Endothelial cell of umbilical vein (primary cell): ENCODE data around the gene GPX5.

Source experiments
- CTCF ChIP-seq, 2 donors: IDR thresholded peaks; 1 replicate in 1 of 2; 2 replicates in 1 of 2; pipeline ENCODE4 v1.5.1; 2011; ENCODE audit warnings: low read length in 2 of 2, mild to moderate bottlenecking in 2 of 2, moderate library complexity in 2 of 2, control low read depth in 1 of 2, inconsistent platforms in 1 of 2, low read depth in 1 of 2; ENCODE audit not compliant: insufficient read depth in 1 of 2; ENCODE audit errors: extremely low read depth in 1 of 2
- EZH2 ChIP-seq: IDR thresholded peaks from 2 replicates; pipeline ENCODE4 v1.6.1; 2012; ENCODE audit warnings: borderline replicate concordance, low read depth, mild to moderate bottlenecking, moderate library complexity, low read length, inconsistent platforms; ENCODE audit not compliant: severe bottlenecking
- POLR2A ChIP-seq: IDR thresholded peaks from 2 replicates; pipeline ENCODE4 v1.6.1; 2012; ENCODE audit warnings: low read depth, mild to moderate bottlenecking, control low read depth, low read length
- POLR2AphosphoS5 ChIP-seq: IDR thresholded peaks from 2 replicates; pipeline ENCODE4 v1.6.1; 2012; ENCODE audit warnings: low read depth, mild to moderate bottlenecking, control low read depth, low read length, moderate library complexity; ENCODE audit not compliant: insufficient read depth
- TF ChIP-seq, protein P1 (sequence below): IDR thresholded peaks from 2 replicates; pipeline ENCODE4 v1.6.1; 2011; ENCODE audit not compliant: insufficient read depth, insufficient read length

- TF ChIP-seq CTCF (IDR thresholded peaks at IDR 0.05; ENCODE audit: extremely low read depth in 1 of 2, insufficient read depth in 1 of 2, low read depth in 1 of 2, low read length in 2 of 2) (no peak), POLR2A (no peak), EZH2 (no peak), POLR2AphosphoS5 (no peak)
- TF ChIP-seq, protein P1, sequence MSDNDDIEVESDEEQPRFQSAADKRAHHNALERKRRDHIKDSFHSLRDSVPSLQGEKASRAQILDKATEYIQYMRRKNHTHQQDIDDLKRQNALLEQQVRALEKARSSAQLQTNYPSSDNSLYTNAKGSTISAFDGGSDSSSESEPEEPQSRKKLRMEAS = no peak
These were observed 37.9 kb downstream of the GPX5 start for GRCh38 chr6:28563430-28564095.
